HepG2 (cell line): ENCODE measurements around the gene CEACAM5. TPM values are rescaled to one million over a fixed set of nuclear protein-coding genes. Genes with fewer than 3 reads are reported as not detected.
"Not testable (repeated sequence)": the region's sequence is repeated elsewhere in the genome, so short reads cannot be mapped to it uniquely, and the experiment has no call there.

ENCODE experiments used
- ATAC-seq: fragments of 200-7000 bp; cut with Tn5 transposase; 3 replicates; pipeline ENCODE4 v1.9.1; 2020; ENCODE audit warnings: mild to moderate bottlenecking, moderate library complexity
- BruUV-seq: library from RNA; stranded (reverse); fragments of 400-500 nt; replicated peaks from 2 replicates; lab custom pipeline; 2021; lab: Mats Ljungman, UMichigan
- CTCF ChIA-PET: fragments of 300-600 bp; formaldehyde crosslinking; extraction: SDS; loops from one replicate; lab custom pipeline; 2021; ENCODE audit warnings: low total read pairs, inconsistent platforms, low intra/inter-chr PET ratio; lab: Yijun Ruan, JAX
- POLR2A ChIA-PET: fragments of 350-600 bp; sonication (Branson Sonifier 250); formaldehyde crosslinking; loops from one replicate; lab custom pipeline; 2020; ENCODE audit warnings: antibody characterized with exemption, inconsistent platforms; lab: Yijun Ruan, JAX
- DNase-seq: peaks from one replicate; pipeline ENCODE4 v3.0.0-alpha.2; 2015; ENCODE audit warnings: low spot score
- FAIRE-seq: peaks from 3 replicates; lab custom pipeline; 2011; peaks lifted over from hg19 to GRCh38; lab: Jason Lieb, UNC
- H2AFZ ChIP-seq: one replicate; pipeline ENCODE4 v1.6.1; 2011; ENCODE audit warnings: low read length, inconsistent platforms
- H3K27ac ChIP-seq: fragments of 300-600 bp; 3 replicates; pipeline ENCODE4 v1.8.0; 2011; ENCODE audit warnings: mixed run types, mild to moderate bottlenecking, mixed read lengths, low read length, inconsistent platforms; ENCODE audit not compliant: insufficient read depth; ENCODE audit errors: extremely low read length
- H3K27me3 ChIP-seq, 2 experiments: fragments of 200-600 bp in 1 of 2; 2 replicates in 1 of 2; 3 replicates in 1 of 2; pipeline versions ENCODE4 v1.6.0 to v1.8.0; 2011; ENCODE audit warnings: low read length in 2 of 2, mild to moderate bottlenecking in 2 of 2, moderate library complexity in 2 of 2, inconsistent platforms in 1 of 2; ENCODE audit not compliant: insufficient read depth in 2 of 2, control insufficient read depth in 1 of 2
- H3K36me3 ChIP-seq, 2 experiments: fragments of 200-600 bp in 1 of 2; replicated peaks in 1 of 2; 2 replicates in 1 of 2; 3 replicates in 1 of 2; pipeline versions ENCODE4 v1.5.1 to v1.8.0; 2011; ENCODE audit warnings: low read length in 2 of 2, inconsistent platforms in 1 of 2; ENCODE audit not compliant: insufficient read depth in 2 of 2, control insufficient read depth in 1 of 2
- H3K4me1 ChIP-seq: 2 replicates; pipeline ENCODE4 v1.5.1; 2012; ENCODE audit warnings: low read length, inconsistent platforms; ENCODE audit not compliant: insufficient read depth
- H3K4me2 ChIP-seq: 2 replicates; pipeline ENCODE4 v1.6.0; 2011; ENCODE audit warnings: low read depth, low read length, inconsistent platforms
- H3K4me3 ChIP-seq, 3 experiments: fragments of 200-600 bp in 1 of 3; sonication (generic), shearing (Covaris generic) in 1 of 3; replicated peaks in 1 of 3; 2 replicates each; pipeline ENCODE4 v1.5.1; 2011 to 2016; ENCODE audit warnings: low read length in 3 of 3, inconsistent platforms in 2 of 3, low read depth in 2 of 3, mild to moderate bottlenecking in 2 of 3, control low read depth in 1 of 3, mixed read lengths in 1 of 3; ENCODE audit not compliant: insufficient read depth in 1 of 3
- H3K79me2 ChIP-seq: one replicate; pipeline ENCODE4 v1.6.1; 2011; ENCODE audit warnings: low read length, inconsistent platforms; ENCODE audit not compliant: insufficient read depth
- H3K9ac ChIP-seq: 2 replicates; pipeline ENCODE4 v1.6.0; 2011; ENCODE audit warnings: mild to moderate bottlenecking, low read depth, low read length, inconsistent platforms; ENCODE audit not compliant: insufficient read depth
- H3K9me3 ChIP-seq: 2 replicates; pipeline ENCODE4 v1.5.1; 2012; ENCODE audit warnings: mild to moderate bottlenecking, low read length
- H4K20me1 ChIP-seq: 2 replicates; pipeline ENCODE4 v1.6.0; 2011; ENCODE audit warnings: inconsistent platforms, mild to moderate bottlenecking, low read length, moderate library complexity; ENCODE audit not compliant: insufficient read depth
- CEBPB ChIP-seq: IDR thresholded peaks from 2 replicates; pipeline ENCODE4 v1.6.1; 2011; ENCODE audit warnings: low read depth, low read length, improper control_type of control experiment, borderline replicate concordance
- GPN1 ChIP-seq: sonication (generic); formaldehyde crosslinking; IDR thresholded peaks from 2 replicates; pipeline ENCODE4 v1.5.1; 2020; ENCODE audit warnings: missing genetic modification reagents, borderline replicate concordance
- MIER3 ChIP-seq: IDR thresholded peaks from 2 replicates; pipeline ENCODE4 v1.6.1; 2016; ENCODE audit warnings: missing compliant biosample characterization, borderline replicate concordance
- RBFOX2 ChIP-seq: fragments of 200-400 bp; formaldehyde crosslinking; IDR thresholded peaks from 2 replicates; pipeline ENCODE4 v1.6.1; 2017; ENCODE audit warnings: low read depth, mild to moderate bottlenecking, low read length
- WGBS: methylation state at CpG from one replicate; pipeline ENCODE4 v1.1.6; 2017; ENCODE audit warnings: low lambda C conversion rate; 5-methylcytosine and 5-hydroxymethylcytosine counted together
- in situ Hi-C: cut with HindIII; loops from 2 replicates; pipeline ENCODE4 v1.10.0; 2017; ENCODE audit warnings: low pct_unique_long_range_greater_than_20kb; ENCODE audit not compliant: extremely low pct_ligation_motif_present
- intact Hi-C: fragments of 100-400 bp; cut with micrococcal nuclease; formaldehyde crosslinking; loops from one replicate; pipeline ENCODE4 v1.10.0; 2022; ENCODE audit not compliant: unreplicated experiment
- polyA plus RNA-seq, 8 experiments: library from polyadenylated mRNA; depleted of rRNA in 3 of 8; stranded (reverse) in 7 of 8; unstranded in 1 of 8; fragments of >200 nt; fragmentation: Illumina TruSeq in 4 of 8; extraction: Trizol in 4 of 8; gene quantifications; 2 replicates each; pipeline versions ENCODE4 v1.2.1 to v1.2.3, GENCODE V29; 2011 to 2016; ENCODE audit warnings: low read depth in 4 of 8, missing spikeins in 1 of 8, mixed read lengths in 1 of 8; ENCODE audit not compliant: insufficient read depth in 1 of 8
- total RNA-seq, 5 experiments: library from RNA; depleted of rRNA; stranded (reverse); fragments of >200 nt; fragmentation: Illumina TruSeq; extraction: Trizol; gene quantifications; 2 replicates each; pipeline ENCODE4 v1.2.3, GENCODE V29; 2016; ENCODE audit warnings: low read depth in 1 of 5
- TF ChIP-seq, protein P1 (sequence below): sonication (generic); formaldehyde crosslinking; IDR thresholded peaks from 2 replicates; pipeline ENCODE4 v1.5.1; 2020; ENCODE audit warnings: mild to moderate bottlenecking, missing genetic modification reagents, moderate library complexity

The CEACAM5 gene
- total and polyA plus RNA-seq, 2 of the 13 experiments (the other 11 are each of a cell fraction or from before 2014, with no cell fraction given): not detected

DNA sequence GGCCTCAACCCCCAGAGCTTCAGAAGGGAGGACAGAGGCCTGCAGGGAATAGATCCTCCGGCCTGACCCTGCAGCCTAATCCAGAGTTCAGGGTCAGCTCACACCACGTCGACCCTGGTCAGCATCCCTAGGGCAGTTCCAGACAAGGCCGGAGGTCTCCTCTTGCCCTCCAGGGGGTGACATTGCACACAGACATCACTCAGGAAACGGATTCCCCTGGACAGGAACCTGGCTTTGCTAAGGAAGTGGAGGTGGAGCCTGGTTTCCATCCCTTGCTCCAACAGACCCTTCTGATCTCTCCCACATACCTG lies 969 bp upstream of the CEACAM5 start (continued):
- TF ChIP-seq, protein P1, sequence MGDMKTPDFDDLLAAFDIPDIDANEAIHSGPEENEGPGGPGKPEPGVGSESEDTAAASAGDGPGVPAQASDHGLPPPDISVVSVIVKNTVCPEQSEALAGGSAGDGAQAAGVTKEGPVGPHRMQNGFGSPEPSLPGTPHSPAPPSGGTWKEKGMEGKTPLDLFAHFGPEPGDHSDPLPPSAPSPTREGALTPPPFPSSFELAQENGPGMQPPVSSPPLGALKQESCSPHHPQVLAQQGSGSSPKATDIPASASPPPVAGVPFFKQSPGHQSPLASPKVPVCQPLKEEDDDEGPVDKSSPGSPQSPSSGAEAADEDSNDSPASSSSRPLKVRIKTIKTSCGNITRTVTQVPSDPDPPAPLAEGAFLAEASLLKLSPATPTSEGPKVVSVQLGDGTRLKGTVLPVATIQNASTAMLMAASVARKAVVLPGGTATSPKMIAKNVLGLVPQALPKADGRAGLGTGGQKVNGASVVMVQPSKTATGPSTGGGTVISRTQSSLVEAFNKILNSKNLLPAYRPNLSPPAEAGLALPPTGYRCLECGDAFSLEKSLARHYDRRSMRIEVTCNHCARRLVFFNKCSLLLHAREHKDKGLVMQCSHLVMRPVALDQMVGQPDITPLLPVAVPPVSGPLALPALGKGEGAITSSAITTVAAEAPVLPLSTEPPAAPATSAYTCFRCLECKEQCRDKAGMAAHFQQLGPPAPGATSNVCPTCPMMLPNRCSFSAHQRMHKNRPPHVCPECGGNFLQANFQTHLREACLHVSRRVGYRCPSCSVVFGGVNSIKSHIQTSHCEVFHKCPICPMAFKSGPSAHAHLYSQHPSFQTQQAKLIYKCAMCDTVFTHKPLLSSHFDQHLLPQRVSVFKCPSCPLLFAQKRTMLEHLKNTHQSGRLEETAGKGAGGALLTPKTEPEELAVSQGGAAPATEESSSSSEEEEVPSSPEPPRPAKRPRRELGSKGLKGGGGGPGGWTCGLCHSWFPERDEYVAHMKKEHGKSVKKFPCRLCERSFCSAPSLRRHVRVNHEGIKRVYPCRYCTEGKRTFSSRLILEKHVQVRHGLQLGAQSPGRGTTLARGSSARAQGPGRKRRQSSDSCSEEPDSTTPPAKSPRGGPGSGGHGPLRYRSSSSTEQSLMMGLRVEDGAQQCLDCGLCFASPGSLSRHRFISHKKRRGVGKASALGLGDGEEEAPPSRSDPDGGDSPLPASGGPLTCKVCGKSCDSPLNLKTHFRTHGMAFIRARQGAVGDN (CRISPR knock-in tag): no peak
- TF ChIP-seq RBFOX2 (no peak), MIER3 (CRISPR knock-in tag) (no peak)

GRCh38 chr19:41707871-41708371 lies 505 bp upstream of the CEACAM5 start:
- Histone ChIP-seq H3K36me3 (no peaks in the 10 kb centered on the region), H3K4me3 (no peak overlapping the region), H3K27ac (no peak overlapping the region), H3K4me2 (no peak overlapping the region), H3K4me1 (0 out of 2 replicates have a peak, but pooled peaks cover 5% of the 10 kb centered on the region), H2AFZ (no peak overlapping the region), H3K9me3 (no peaks in the 10 kb centered on the region), H4K20me1 (no peaks in the 10 kb centered on the region), H3K9ac (no peak overlapping the region), H3K79me2 (no peaks in the 10 kb centered on the region), H3K27me3 (peaks cover 0 to 24% of the 10 kb centered on the region in 2 experiments; a peak in 3 of 5 replicates)
- POLR2A ChIA-PET: no interaction called here
- 12% methylated on average over 4 of the region's 5 CpGs for WGBS
- ATAC-seq (no peak), DNase-seq (no peak), FAIRE-seq (no peak)
- TF ChIP-seq CEBPB (no peak), GPN1 (CRISPR knock-in tag) (no peak)
- CTCF ChIA-PET: interaction anchor here (1.2 kb wide), 1 partner anchor 14 kb away, joined by 3 read pairs; no protein-coding TSS in a partner anchor
- BruUV-seq: no TSS peak
- in situ Hi-C loops (no loop called here), intact Hi-C loops (loop anchor here (2.0 kb wide), 1 partner anchor 39 kb away; no protein-coding TSS in a partner anchor)

DNA sequence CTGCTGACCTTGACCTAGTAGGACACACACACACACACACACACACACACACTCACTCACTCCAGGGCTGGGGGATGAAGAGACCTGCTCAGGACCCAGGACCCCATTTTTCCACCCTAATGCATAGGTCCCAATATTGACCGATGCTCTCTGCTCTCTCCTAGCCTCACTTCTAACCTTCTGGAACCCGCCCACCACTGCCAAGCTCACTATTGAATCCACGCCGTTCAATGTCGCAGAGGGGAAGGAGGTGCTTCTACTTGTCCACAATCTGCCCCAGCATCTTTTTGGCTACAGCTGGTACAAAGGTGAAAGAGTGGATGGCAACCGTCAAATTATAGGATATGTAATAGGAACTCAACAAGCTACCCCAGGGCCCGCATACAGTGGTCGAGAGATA lies 1.1 kb downstream of the CEACAM5 start:
- H2AFZ ChIP-seq, DNase-seq, H3K9me3 ChIP-seq, H3K9ac ChIP-seq, H3K4me1 ChIP-seq, BruUV-seq, ATAC-seq, in situ Hi-C loops, H3K27ac ChIP-seq, H4K20me1 ChIP-seq, H3K36me3 ChIP-seq, H3K4me3 ChIP-seq, FAIRE-seq, CTCF ChIA-PET, H3K79me2 ChIP-seq, intact Hi-C loops, H3K4me2 ChIP-seq, POLR2A ChIA-PET: not testable (repeated sequence)
- 17% methylated on average over 8 of the region's 8 CpGs for WGBS
- peaks cover 1 to 28% of the 10 kb centered on the region in 2 experiments; a peak in 4 of 5 replicates for H3K27me3 ChIP-seq
